HPDE6-E6E7 (cell line): ENCODE measurements around the gene GLP2R.

Source experiments
- DNase-seq: peaks from one replicate; pipeline ENCODE4 v3.0.0; 2011; ENCODE audit warnings: missing footprints; ENCODE audit errors: extremely low spot score

Gene GLP2R

GRCh38 chr17:9814337-9814945, 11.3 kb upstream of the GLP2R start:
- no peak for DNase-seq

GRCh38 chr17:9816472-9816871, 9.3 kb upstream of the GLP2R start:
- DNase-seq, result no peak

- DNase-seq, result no peak
Measured at GRCh38 chr17:9817086-9817485, 8.6 kb upstream of the GLP2R start.

- DNase-seq, result no peak
Measured at GRCh38 chr17:9818760-9819159, 7.0 kb upstream of the GLP2R start.

- no peak for DNase-seq
Measured at GRCh38 chr17:9820448-9820847, 5.3 kb upstream of the GLP2R start.

- DNase-seq, result no peak
Measured at GRCh38 chr17:9821921-9822320, 3.8 kb upstream of the GLP2R start, which contains the start of gene GSG1L2. TSS of gene GSG1L2 (minus strand) at chr17:9822079. CDS start at chr17:9822071, 8 bp downstream.

GRCh38 chr17:9824094-9824493, 1.6 kb upstream of the GLP2R start:
- DNase-seq, result no peak

- no peak for DNase-seq
Measured at GRCh38 chr17:9824797-9825338, 856 bp upstream of the GLP2R start.

GRCh38 chr17:9828296-9829295, 2.9 kb downstream of the GLP2R start:
- no peak for DNase-seq

- no peak for DNase-seq
Measured at GRCh38 chr17:9829343-9829742, 3.6 kb downstream of the GLP2R start.

- no peak for DNase-seq
Measured at GRCh38 chr17:9830711-9831110, 5.0 kb downstream of the GLP2R start.

GRCh38 chr17:9833922-9834321, 8.2 kb downstream of the GLP2R start:
- DNase-seq, result no peak

- no peak for DNase-seq
Measured at GRCh38 chr17:9837551-9838471, 12.1 kb downstream of the GLP2R start.

- DNase-seq, result no peak
Measured at GRCh38 chr17:9839433-9839832, 13.7 kb downstream of the GLP2R start.

- DNase-seq, result no peak
Measured at GRCh38 chr17:9842057-9842758, 16.5 kb downstream of the GLP2R start.

GRCh38 chr17:9843152-9844010, 17.7 kb downstream of the GLP2R start:
- no peak for DNase-seq

- no peak for DNase-seq
Measured at GRCh38 chr17:9844153-9844552, 18.4 kb downstream of the GLP2R start.

- DNase-seq, result no peak
Measured at GRCh38 chr17:9845306-9845705, 19.6 kb downstream of the GLP2R start.

- no peak for DNase-seq
Measured at GRCh38 chr17:9850151-9850550, 24.4 kb downstream of the GLP2R start.

- no peak for DNase-seq
Measured at GRCh38 chr17:9854255-9854654, 28.5 kb downstream of the GLP2R start.
